ENCODE data around the gene C10orf67.
"Not testable (repeated sequence)": the region's sequence is repeated elsewhere in the genome, so short reads cannot be mapped to it uniquely, and the experiment has no call there.

The C10orf67 gene

GRCh38 chr10:23324351-23324750 lies 20.2 kb downstream of the C10orf67 start:
- no peak for DNase-seq (ENCODE audit: low read depth, low spot score)

- no peak for DNase-seq (ENCODE audit: low read depth, low spot score)
Observed at GRCh38 chr10:23322082-23322481, 22.5 kb downstream of the C10orf67 start.

GRCh38 chr10:23319835-23320234 lies 24.8 kb downstream of the C10orf67 start:
- no peak for DNase-seq (ENCODE audit: low read depth, low spot score)

DNA sequence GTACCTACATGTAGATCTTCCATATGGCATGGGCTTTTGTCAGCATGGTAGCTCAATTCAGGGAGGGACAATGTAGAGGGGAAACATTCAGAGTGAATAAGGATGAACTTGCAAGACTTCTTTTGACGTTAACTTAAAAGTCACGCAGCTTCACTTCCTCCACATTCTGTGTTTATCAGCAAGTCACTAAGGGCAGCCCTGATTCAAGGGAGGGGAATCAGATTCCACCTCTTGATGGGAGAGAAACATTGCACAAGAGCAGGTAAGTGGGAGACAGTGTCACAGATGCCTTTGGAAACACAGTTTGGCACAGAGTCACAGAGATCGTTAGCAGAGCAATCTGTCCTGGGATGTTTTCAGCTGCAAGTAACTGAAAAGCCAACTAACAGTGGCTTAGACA lies 26.2 kb downstream of the C10orf67 start:
- DNase-seq (ENCODE audit: low read depth, low spot score): no peak

- DNase-seq (ENCODE audit: low read depth, low spot score): no peak
Observed at GRCh38 chr10:23317416-23317815, 27.2 kb downstream of the C10orf67 start.

DNA sequence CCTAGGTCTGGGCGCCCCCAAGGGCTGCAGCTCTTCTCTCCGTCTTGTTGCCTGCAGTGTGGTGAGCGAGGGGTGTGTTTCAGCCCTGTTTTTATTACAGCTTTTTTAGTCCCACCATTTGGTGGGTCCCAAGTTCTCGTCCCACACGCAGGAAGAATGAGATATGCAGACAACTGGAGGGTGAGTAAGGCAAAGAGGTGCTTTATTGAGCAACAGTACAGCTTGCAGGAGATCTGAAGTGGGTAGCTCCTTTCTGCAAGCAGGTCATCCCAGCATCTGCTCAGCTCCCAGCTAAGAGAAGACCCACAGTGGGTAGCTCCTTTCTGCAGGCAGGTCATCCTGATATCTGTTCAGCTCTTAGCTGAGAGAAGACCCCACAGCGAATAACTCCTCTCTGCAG lies 28.2 kb downstream of the C10orf67 start:
- DNase-seq (ENCODE audit: low read depth, low spot score): no peak

GRCh38 chr10:23315966-23316365 lies 28.6 kb downstream of the C10orf67 start:
- no peak for DNase-seq (ENCODE audit: low read depth, low spot score)

GRCh38 chr10:23314835-23315239 lies 29.8 kb downstream of the C10orf67 start:
- peak; percentile 29 for DNase-seq (ENCODE audit: low read depth, low spot score)

GRCh38 chr10:23311034-23311433 lies 33.6 kb downstream of the C10orf67 start:
- no peak for DNase-seq (ENCODE audit: low read depth, low spot score)

DNA sequence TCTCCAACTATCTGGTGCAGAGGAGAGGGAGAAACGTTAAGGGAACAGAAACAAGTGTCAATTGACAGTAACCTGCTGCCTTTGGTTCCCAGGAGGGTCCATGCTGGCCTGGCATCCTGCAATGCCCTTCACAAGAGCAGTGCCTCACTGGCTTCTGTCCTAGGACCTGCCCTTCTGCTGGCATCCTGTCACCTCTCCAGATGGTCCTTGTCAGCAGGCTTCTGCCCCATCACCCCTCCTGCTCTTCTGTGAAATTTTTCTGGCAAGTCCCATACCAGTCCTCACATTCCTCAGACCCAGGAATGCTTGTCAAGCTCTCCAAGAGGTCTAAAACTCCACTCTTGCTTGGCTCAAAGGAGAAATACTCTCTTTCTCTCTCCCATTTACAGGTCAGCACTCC lies 34.2 kb downstream of the C10orf67 start:
- no peak for DNase-seq (ENCODE audit: low read depth, low spot score)

- DNase-seq (ENCODE audit: low read depth, low spot score): not testable (repeated sequence)
Observed at GRCh38 chr10:23299961-23300360, 44.6 kb downstream of the C10orf67 start.

DNA sequence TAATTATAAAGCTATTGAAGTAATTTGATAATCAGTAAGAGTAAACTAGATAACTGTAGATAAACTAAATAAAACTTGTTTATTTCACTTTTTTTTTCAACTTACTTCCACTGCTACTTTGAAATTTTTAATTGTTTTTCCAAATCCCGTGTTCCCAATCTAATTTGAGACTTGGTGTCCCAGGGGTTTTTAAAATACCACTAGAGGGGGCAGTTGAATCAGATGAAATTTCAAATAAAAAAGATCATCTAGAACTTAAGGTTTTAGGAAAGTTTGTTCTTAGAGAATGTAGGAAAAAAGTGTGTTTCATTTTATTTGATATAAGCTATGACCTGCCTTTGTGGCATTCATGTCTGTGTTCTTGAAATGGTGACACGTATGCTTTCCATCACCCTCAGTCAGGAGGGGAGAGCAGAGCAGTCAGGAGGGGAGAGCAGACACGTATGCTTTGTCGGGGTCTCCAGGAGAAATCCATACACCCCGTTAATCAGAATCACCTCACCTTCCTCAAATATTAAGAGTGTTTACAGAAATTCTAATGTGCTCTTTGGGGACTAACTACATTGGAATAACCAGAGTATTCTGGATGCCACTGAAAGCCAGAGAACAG lies 49.9 kb downstream of the C10orf67 start:
- no peak for DNase-seq (ENCODE audit: low read depth, low spot score)

- no peak for DNase-seq (ENCODE audit: low read depth, low spot score)
Observed at GRCh38 chr10:23293973-23294590, 50.5 kb downstream of the C10orf67 start.

DNA sequence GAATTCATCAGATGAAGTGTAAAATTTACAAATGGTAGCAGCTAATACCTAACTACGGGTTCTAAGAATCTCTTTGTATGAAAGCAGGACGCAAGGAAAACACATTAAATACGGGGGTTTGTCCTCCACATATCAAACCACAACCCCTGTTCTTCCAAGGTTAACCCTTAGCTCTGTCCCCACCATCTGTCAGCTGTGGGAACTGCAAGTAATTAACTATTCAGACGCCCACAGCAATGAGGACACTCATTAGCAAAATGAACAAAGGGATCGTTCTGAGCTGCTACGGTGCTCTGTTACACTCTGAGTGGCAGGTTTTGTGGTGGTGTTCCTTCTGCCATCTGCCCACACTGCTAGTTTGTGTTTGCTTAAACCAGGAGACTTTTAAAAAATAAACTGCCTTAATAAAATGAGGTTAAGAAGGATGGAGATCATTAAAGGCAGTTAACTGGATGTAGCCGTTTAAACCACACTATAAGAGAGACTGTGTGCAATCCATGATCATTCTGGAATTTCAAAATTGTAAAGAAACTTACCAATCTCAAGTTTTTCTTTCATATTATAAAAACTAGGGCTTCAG lies 51.4 kb downstream of the C10orf67 start:
- DNase-seq (ENCODE audit: low read depth, low spot score): no peak

GRCh38 chr10:23291551-23292334 lies 52.9 kb downstream of the C10orf67 start:
- DNase-seq (ENCODE audit: low read depth, low spot score): no peak

DNA sequence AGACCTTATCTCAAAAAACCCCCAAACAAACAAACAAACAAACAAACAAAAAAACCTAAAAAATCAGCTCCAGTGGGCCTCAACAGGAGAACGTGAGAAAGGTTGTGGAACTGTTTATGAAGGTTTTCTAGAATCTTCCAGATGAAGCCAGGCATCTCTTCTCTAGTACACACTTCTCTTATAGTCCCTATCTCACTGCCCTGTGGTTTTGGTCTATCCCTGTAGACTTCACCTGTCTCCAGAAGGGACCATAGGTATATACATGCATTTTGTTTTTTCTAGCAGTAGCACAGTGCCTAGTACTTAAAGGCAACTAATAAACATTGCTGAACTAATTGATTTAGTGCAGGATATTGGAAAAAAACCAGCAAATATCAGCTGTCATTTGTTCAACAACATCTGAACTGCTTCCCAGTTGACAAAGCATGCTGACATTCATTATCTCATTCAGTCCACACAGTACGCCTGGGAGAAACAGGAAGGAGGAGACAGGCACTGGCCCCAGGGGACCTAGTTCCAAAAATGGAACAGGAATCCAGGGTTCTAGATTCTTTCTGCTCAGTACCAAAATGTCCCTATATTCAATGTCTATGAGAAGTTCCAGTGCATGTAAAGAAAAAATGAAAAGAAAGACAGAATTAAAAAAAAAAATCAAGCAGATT lies 59.8 kb downstream of the C10orf67 start:
- DNase-seq (ENCODE audit: low read depth, low spot score): no peak

GRCh38 chr10:23284155-23284554 lies 60.4 kb downstream of the C10orf67 start:
- no peak for DNase-seq (ENCODE audit: low read depth, low spot score)

GRCh38 chr10:23283680-23284079 lies 60.9 kb downstream of the C10orf67 start:
- DNase-seq (ENCODE audit: low read depth, low spot score): no peak

DNA sequence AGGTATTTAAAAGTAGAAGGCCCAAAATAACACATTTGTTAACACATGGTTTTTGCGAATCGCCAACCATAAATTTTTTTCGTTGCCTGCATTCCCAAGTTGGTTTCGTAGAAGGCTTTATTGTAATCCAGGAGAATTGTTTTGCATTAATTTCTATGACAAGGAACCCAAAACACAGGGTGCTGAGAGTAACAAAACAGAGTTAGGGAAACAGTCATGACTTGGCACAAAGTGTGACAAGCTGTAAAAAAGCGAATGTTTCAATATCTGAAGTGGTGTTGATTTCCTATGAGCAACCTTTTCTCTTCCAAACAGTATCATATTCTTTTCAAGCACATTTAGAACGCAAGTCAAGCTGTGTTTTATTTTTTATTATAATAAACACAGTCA lies 63.6 kb downstream of the C10orf67 start:
- DNase-seq (ENCODE audit: low read depth, low spot score): no peak

DNA sequence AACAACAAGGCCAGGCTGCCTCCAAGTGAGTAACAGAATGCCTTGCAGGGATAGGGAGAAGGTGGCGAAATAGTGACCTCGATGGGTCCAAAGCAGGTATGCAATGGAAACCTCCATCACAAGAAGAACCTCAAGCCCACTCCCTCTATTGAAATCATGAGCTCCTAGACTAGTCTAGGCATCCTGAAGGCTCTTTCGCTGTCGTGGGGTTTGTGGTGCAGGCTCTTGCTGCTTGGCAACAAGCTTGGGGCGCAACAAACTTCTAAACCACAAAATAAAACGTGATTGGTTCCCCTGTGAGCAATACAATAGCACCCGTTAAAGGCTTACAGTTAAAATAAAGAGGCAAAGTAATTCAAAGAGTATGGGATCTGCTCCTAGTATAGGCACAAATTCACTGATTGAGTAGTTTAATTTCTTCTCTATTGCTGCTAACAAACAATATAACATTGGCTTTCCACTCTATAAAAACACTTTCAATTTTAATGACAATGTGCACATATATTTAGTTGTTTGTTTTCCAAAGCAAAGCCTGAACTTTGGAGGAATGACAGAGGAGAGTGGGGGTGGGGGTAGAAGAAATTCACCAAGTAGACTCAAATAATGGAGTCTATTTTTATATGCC lies 64.1 kb downstream of the C10orf67 start:
- no peak for DNase-seq (ENCODE audit: low read depth, low spot score)

- DNase-seq (ENCODE audit: low read depth, low spot score): no peak
Observed at GRCh38 chr10:23275355-23275754, 69.2 kb downstream of the C10orf67 start.

- DNase-seq (ENCODE audit: low read depth, low spot score): not testable (repeated sequence)
Observed at GRCh38 chr10:23274179-23274578, 70.4 kb downstream of the C10orf67 start.
